ENCODE measurements around the gene CCDC14. TPM values are rescaled to one million over a fixed set of nuclear protein-coding genes. Genes with fewer than 3 reads are reported as not detected.

CCDC14 gene
- polyA plus RNA-seq, 3 donors, result 1.1 to 37.2 (median 4.0) TPM

DNA sequence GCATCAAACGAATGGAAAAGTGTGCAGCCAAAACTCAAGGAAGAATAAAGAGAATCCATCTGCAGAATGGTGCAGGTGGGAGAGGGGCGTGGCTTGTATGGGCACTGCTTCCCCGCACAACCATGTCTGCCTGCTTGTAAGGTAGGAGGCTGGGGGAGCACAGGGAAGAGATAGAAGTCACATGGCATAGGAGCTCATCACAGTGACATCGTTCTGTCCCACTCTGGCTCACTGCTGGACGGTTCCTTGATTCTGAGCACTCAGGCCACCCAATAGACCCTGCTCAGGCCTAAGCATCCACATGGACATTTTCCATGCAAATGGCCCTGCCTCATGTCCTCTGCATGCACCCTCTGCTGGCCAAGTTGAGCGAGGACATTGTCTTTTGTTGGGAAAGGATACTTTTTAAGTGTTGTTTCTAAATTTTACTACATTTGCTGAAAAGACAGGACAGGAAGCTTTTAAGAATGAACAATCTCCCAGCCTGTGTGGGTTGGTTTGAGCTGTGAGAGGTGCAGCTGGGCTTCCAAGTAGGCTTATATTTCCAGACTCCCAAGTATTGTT is 79.9 kb downstream of the CCDC14 start:
- no peak for DNase-seq
- H3K9ac ChIP-seq (ENCODE audit: insufficient read depth, low read length, poor library complexity, severe bottlenecking), result no peak overlapping the region
- peaks cover 0 to 10% (median 0%) of the 10 kb centered on the region in 7 donors for H3K9me3 Mint-ChIP-seq
- no peaks in the 10 kb centered on the region for H3K36me3 ChIP-seq (replicated peaks in 1 of 2; ENCODE audit: control insufficient read depth in 1 of 2, insufficient read depth in 2 of 2, low read length in 2 of 2)
- peaks cover 20 to 40% of the 10 kb centered on the region in 2 donors for H3K27me3 ChIP-seq (ENCODE audit: control insufficient read depth in 2 of 2, insufficient read depth in 2 of 2, low read length in 2 of 2)
- H3K36me3 Mint-ChIP-seq, result no peaks in the 10 kb centered on the region
- no peak overlapping the region for H2AFZ ChIP-seq (ENCODE audit: insufficient read depth, low read depth, low read length, poor library complexity, severe bottlenecking)
- intact Hi-C loops (cut with micrococcal nuclease), result no loop called here
- H3K79me2 ChIP-seq (ENCODE audit: insufficient read depth, low read length), result no peaks in the 10 kb centered on the region
- peak overlapping the region in 1 of 7 donors; percentile 68 for H3K27ac Mint-ChIP-seq
- peaks cover 11 to 18% of the 10 kb centered on the region in 2 donors for H3K4me1 ChIP-seq (ENCODE audit: control insufficient read depth in 1 of 2, insufficient read depth in 2 of 2, low read length in 2 of 2)
- H3K9me3 ChIP-seq (replicated peaks in 1 of 2; ENCODE audit: control insufficient read depth in 1 of 2, insufficient read depth in 1 of 2, low read length in 2 of 2), result peaks cover 0 to 5% of the 10 kb centered on the region in 2 donors
- H3K4me3 Mint-ChIP-seq, result no peak overlapping the region
- H4K20me1 ChIP-seq (ENCODE audit: insufficient read depth, low read length), result no peaks in the 10 kb centered on the region
- H3K27ac ChIP-seq (ENCODE audit: low read depth in 1 of 2, low read length in 2 of 2), result no peak overlapping the region
- no peak overlapping the region for H3K4me2 ChIP-seq (replicated peaks; ENCODE audit: extremely low read depth, low read length, poor library complexity, severe bottlenecking)
- TF ChIP-seq, protein P1, sequence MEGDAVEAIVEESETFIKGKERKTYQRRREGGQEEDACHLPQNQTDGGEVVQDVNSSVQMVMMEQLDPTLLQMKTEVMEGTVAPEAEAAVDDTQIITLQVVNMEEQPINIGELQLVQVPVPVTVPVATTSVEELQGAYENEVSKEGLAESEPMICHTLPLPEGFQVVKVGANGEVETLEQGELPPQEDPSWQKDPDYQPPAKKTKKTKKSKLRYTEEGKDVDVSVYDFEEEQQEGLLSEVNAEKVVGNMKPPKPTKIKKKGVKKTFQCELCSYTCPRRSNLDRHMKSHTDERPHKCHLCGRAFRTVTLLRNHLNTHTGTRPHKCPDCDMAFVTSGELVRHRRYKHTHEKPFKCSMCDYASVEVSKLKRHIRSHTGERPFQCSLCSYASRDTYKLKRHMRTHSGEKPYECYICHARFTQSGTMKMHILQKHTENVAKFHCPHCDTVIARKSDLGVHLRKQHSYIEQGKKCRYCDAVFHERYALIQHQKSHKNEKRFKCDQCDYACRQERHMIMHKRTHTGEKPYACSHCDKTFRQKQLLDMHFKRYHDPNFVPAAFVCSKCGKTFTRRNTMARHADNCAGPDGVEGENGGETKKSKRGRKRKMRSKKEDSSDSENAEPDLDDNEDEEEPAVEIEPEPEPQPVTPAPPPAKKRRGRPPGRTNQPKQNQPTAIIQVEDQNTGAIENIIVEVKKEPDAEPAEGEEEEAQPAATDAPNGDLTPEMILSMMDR (IDR thresholded peaks at IDR 0.05), result no peak
- H3K4me1 Mint-ChIP-seq, result peaks cover 18% of the 10 kb centered on the region
- peaks cover 32 to 40% (median 37%) of the 10 kb centered on the region in 3 donors for H3K27me3 Mint-ChIP-seq (ENCODE audit: low read depth in 3 of 3)
- 97% methylated on average over 5 of the region's 6 CpGs for WGBS (ENCODE audit: insufficient coverage)
- no peak overlapping the region for H3K4me3 ChIP-seq (replicated peaks in 1 of 3; ENCODE audit: low read depth in 2 of 3, low read length in 3 of 3)

DNA sequence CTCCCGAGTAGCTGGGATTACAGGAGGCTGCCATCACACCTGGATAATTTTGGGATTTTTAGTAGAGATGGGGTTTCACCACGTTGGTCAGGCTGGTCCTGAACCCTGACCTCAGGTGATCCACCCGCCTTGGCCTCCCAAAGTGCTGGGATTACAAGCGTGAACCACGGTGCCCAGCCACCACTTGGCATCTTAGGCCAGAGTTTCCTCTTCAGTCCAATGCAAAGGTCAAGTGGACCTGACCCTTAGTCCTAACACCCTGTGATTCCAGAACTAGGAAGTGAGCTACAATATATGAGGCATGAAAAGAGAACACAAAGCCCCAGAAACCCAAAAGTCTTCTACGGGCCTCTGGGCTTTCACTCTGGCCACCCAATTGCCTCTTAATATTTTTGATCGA is 82.2 kb downstream of the CCDC14 start:
- no peak overlapping the region for H3K27ac Mint-ChIP-seq
- Histone ChIP-seq H3K27ac (ENCODE audit: low read depth in 1 of 2, low read length in 2 of 2) (no peak overlapping the region), H3K9me3 (replicated peaks in 1 of 2; ENCODE audit: control insufficient read depth in 1 of 2, insufficient read depth in 1 of 2, low read length in 2 of 2) (peaks cover 0 to 5% of the 10 kb centered on the region in 2 donors), H3K36me3 (replicated peaks in 1 of 2; ENCODE audit: control insufficient read depth in 1 of 2, insufficient read depth in 2 of 2, low read length in 2 of 2) (no peaks in the 10 kb centered on the region), H3K27me3 (ENCODE audit: control insufficient read depth in 2 of 2, insufficient read depth in 2 of 2, low read length in 2 of 2) (peaks cover 12 to 21% of the 10 kb centered on the region in 2 donors), H3K4me3 (replicated peaks in 1 of 3; ENCODE audit: low read depth in 2 of 3, low read length in 3 of 3) (no peak overlapping the region), H3K79me2 (ENCODE audit: insufficient read depth, low read length) (no peaks in the 10 kb centered on the region), H3K4me1 (ENCODE audit: control insufficient read depth in 1 of 2, insufficient read depth in 2 of 2, low read length in 2 of 2) (peaks cover 6 to 10% of the 10 kb centered on the region in 2 donors), H2AFZ (ENCODE audit: insufficient read depth, low read depth, low read length, poor library complexity, severe bottlenecking) (no peak overlapping the region), H4K20me1 (ENCODE audit: insufficient read depth, low read length) (no peaks in the 10 kb centered on the region), H3K4me2 (replicated peaks; ENCODE audit: extremely low read depth, low read length, poor library complexity, severe bottlenecking) (no peak overlapping the region), H3K9ac (ENCODE audit: insufficient read depth, low read length, poor library complexity, severe bottlenecking) (no peak overlapping the region)
- TF ChIP-seq, protein P1 (IDR thresholded peaks at IDR 0.05), result no peak
- no peaks in the 10 kb centered on the region for H3K36me3 Mint-ChIP-seq
- 100% methylated on average over 3 of the region's 7 CpGs for WGBS (ENCODE audit: insufficient coverage)
- peaks cover 16 to 25% (median 21%) of the 10 kb centered on the region in 3 donors for H3K27me3 Mint-ChIP-seq (ENCODE audit: low read depth in 3 of 3)
- DNase-seq, result no peak
- intact Hi-C loops (cut with micrococcal nuclease), result no loop called here
- peaks cover 12% of the 10 kb centered on the region for H3K4me1 Mint-ChIP-seq
- peaks cover 0 to 6% (median 0%) of the 10 kb centered on the region in 7 donors for H3K9me3 Mint-ChIP-seq
- H3K4me3 Mint-ChIP-seq, result no peak overlapping the region

All from CD14-positive monocyte (primary cell).